Raji (cell line): ENCODE measurements around the gene ZNF207.

ENCODE experiments used
- POLR2A ChIP-seq: IDR thresholded peaks from 2 replicates; pipeline ENCODE4 v1.6.1; 2011; ENCODE audit warnings: low read depth, low read length, control low read depth; ENCODE audit not compliant: insufficient read depth

The ZNF207 gene

GRCh38 chr17:32429598-32429997 lies 79.6 kb downstream of the ZNF207 start:
- no peak for TF ChIP-seq POLR2A
